GM12873 (cell line): ENCODE results near the gene CIAO1.

Source experiments
- TF ChIP-seq, protein P1 (sequence below): IDR thresholded peaks from 2 replicates; pipeline ENCODE4 v1.5.1; 2012; ENCODE audit warnings: low read depth, mild to moderate bottlenecking, moderate library complexity, low read length, control low read depth; ENCODE audit not compliant: insufficient read depth; ENCODE audit errors: missing control alignments

CIAO1 gene

GRCh38 chr2:96273763-96274162 is 7.7 kb downstream of the CIAO1 start:
- TF ChIP-seq, protein P1, sequence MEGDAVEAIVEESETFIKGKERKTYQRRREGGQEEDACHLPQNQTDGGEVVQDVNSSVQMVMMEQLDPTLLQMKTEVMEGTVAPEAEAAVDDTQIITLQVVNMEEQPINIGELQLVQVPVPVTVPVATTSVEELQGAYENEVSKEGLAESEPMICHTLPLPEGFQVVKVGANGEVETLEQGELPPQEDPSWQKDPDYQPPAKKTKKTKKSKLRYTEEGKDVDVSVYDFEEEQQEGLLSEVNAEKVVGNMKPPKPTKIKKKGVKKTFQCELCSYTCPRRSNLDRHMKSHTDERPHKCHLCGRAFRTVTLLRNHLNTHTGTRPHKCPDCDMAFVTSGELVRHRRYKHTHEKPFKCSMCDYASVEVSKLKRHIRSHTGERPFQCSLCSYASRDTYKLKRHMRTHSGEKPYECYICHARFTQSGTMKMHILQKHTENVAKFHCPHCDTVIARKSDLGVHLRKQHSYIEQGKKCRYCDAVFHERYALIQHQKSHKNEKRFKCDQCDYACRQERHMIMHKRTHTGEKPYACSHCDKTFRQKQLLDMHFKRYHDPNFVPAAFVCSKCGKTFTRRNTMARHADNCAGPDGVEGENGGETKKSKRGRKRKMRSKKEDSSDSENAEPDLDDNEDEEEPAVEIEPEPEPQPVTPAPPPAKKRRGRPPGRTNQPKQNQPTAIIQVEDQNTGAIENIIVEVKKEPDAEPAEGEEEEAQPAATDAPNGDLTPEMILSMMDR, result no peak

- TF ChIP-seq, protein P1, result no peak
These were observed 8.5 kb downstream of the CIAO1 start for GRCh38 chr2:96274355-96275056.

DNA sequence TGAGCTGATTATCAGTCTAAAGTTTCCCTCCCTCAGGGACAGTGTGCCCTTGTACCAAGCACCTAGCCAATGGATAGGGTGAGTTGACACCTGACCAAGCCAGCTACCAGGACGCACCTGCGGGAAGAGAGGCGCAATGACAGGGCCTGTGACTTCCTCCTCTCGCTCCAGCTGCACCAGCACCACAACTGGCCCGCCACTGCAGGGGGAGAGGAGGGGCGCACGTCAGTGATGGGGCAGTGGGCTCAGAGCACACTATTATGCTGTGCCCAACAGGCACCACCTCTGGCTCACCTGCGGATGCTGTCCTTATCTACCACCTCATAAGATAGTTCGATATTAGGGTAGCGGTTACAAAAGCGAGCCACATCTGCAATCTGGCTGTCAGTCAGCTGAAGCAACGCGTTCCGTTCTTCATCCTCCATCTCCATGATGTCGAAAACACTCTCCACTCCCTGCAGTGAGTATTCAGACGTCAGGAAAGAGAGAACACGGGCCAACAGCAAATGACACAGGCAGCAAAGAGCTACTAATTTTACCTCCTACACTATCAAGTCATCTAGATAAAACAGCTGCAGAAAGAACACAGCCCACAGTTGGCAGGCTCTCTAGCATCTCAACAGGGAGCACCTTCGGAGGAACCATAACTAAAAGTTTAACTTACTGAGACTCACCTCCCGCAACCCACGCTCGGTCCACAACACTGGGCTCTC is 10.9 kb downstream of the CIAO1 start:
- TF ChIP-seq, protein P1, result no peak

GRCh38 chr2:96287273-96287856 is 21.3 kb downstream of the CIAO1 start:
- TF ChIP-seq, protein P1, result no peak

DNA sequence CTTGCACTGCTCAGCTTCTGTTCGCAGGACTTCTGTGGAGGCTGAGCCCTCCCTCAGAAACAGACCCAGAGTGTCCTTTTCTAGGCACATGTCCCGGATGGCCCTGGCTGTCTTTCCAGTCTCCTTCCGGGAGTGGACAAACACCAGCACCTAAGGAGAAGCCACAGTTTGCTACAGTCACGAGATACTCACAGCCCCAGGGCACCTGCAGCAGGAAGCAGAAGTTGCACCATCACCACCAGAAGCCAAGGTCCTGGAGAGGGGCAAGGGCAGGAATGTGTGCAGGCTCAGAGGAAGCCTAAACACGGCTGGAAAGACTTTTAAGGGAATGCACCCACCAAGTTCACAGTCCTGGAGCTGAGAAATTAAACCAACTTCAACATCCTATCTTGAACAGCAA is 25.7 kb downstream of the CIAO1 start:
- TF ChIP-seq, protein P1, result no peak

DNA sequence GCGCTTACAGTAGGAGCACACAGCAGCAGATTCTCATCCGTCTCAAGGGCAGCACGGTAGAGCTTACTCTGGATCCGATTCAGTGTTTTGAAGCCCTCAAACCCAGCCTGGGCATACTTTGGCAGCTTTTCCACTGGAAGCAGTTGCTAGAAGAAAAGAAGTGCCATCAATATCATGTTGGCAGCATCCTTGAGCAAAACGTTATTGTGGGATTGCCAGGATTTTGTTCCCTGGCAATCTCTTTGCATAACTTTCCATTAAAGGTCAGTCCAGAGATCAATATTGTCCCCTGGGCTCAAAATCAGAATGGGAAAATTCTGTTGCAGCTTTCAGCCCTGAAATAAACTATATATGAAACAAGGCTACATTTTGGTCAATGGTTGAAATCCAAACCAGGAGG is 30.9 kb downstream of the CIAO1 start:
- TF ChIP-seq, protein P1, result no peak

GRCh38 chr2:96301865-96302264 is 35.8 kb downstream of the CIAO1 start:
- TF ChIP-seq, protein P1, result no peak
